Renal pelvis (tissue), 12 donors: ENCODE data around the gene PPID. TPM values are rescaled to one million over a fixed set of nuclear protein-coding genes. Genes with fewer than 3 reads are reported as not detected.
A peak's percentile ranks its signal among the peaks of the same experiment; 100 is the strongest.
"Not testable (repeated sequence)": the region's sequence is repeated elsewhere in the genome, so short reads cannot be mapped to it uniquely, and the experiment has no call there.

Experiments used
- DNase-seq: peaks from one replicate; pipeline ENCODE4 v3.0.0-alpha.2; 2013
- long read RNA-seq, 16 experiments: transcript quantifications; one replicate each; lab custom pipeline, GENCODE V29; 2026
- polyA plus RNA-seq, 3 donors: library from polyadenylated mRNA; unstranded; fragments of 120-200 nt; gene quantifications; one replicate each; pipeline ENCODE4 v1.2.1, GENCODE V29; 2013; ENCODE audit not compliant: insufficient read length in 3 of 3

PPID gene
- polyA plus RNA-seq = 10 to 100 TPM; 59.6 to 75.0 (median 66.8) TPM
- long read RNA-seq, donor 1, transcript PPID-201 (10 exons, 1,823 nt) = major isoform, 18 of 18 reads
- long read RNA-seq, donor 1, partial matches to known transcripts = 0 of 18 reads
- long read RNA-seq, donor 1, other reads (novel, unspliced or antisense) = 0 of 18 reads
- long read RNA-seq, donor 2, transcript PPID-201 (10 exons, 1,823 nt) = major isoform, 13 of 13 reads
- long read RNA-seq, donor 2, partial matches to known transcripts = 0 of 13 reads
- long read RNA-seq, donor 2, other reads (novel, unspliced or antisense) = 0 of 13 reads
- long read RNA-seq, donor 3, transcript PPID-201 (10 exons, 1,823 nt) = major isoform, 15 of 15 reads
- long read RNA-seq, donor 3, partial matches to known transcripts = 0 of 15 reads
- long read RNA-seq, donor 3, other reads (novel, unspliced or antisense) = 0 of 15 reads
- long read RNA-seq, donor 4, transcript PPID-201 (10 exons, 1,823 nt) = major isoform, 20 of 27 reads
- long read RNA-seq, donor 4, partial matches to known transcripts = 7 of 27 reads
- long read RNA-seq, donor 4, other reads (novel, unspliced or antisense) = 0 of 27 reads
- long read RNA-seq, donor 5, transcript PPID-201 (10 exons, 1,823 nt) = major isoform, 8 of 8 reads
- long read RNA-seq, donor 5, partial matches to known transcripts = 0 of 8 reads
- long read RNA-seq, donor 5, other reads (novel, unspliced or antisense) = 0 of 8 reads
- long read RNA-seq, donor 6, transcript PPID-201 (10 exons, 1,823 nt) = major isoform, 17 of 17 reads
- long read RNA-seq, donor 6, partial matches to known transcripts = 0 of 17 reads
- long read RNA-seq, donor 6, other reads (novel, unspliced or antisense) = 0 of 17 reads
- long read RNA-seq, donor 7, transcript PPID-201 (10 exons, 1,823 nt) = major isoform, 12 of 17 reads
- long read RNA-seq, donor 7, partial matches to known transcripts = 5 of 17 reads
- long read RNA-seq, donor 7, other reads (novel, unspliced or antisense) = 0 of 17 reads
- long read RNA-seq, donor 8, transcript PPID-201 (10 exons, 1,823 nt) = major isoform, 8 of 8 reads
- long read RNA-seq, donor 8, partial matches to known transcripts = 0 of 8 reads
- long read RNA-seq, donor 8, other reads (novel, unspliced or antisense) = 0 of 8 reads
- long read RNA-seq, donor 9, transcript PPID-201 (10 exons, 1,823 nt) = major isoform, 25 of 25 reads
- long read RNA-seq, donor 9, partial matches to known transcripts = 0 of 25 reads
- long read RNA-seq, donor 9, other reads (novel, unspliced or antisense) = 0 of 25 reads
- long read RNA-seq, donor 10, transcript PPID-201 (10 exons, 1,823 nt) = major isoform, 13 of 13 reads
- long read RNA-seq, donor 10, partial matches to known transcripts = 0 of 13 reads
- long read RNA-seq, donor 10, other reads (novel, unspliced or antisense) = 0 of 13 reads
- long read RNA-seq, donor 11, partial matches to known transcripts = 0 of 3 reads
- long read RNA-seq, donor 11, other reads (novel, unspliced or antisense) = 0 of 3 reads
- long read RNA-seq, donor 12, transcript PPID-201 (10 exons, 1,823 nt) = major isoform, 15 of 15 reads
- long read RNA-seq, donor 12, partial matches to known transcripts = 0 of 15 reads
- long read RNA-seq, donor 12, other reads (novel, unspliced or antisense) = 0 of 15 reads
- long read RNA-seq, donor 13, partial matches to known transcripts = 0 of 5 reads
- long read RNA-seq, donor 13, other reads (novel, unspliced or antisense) = 0 of 5 reads
- long read RNA-seq, donor 14, transcript PPID-201 (10 exons, 1,823 nt) = major isoform, 15 of 22 reads
- long read RNA-seq, donor 14, partial matches to known transcripts = 7 of 22 reads
- long read RNA-seq, donor 14, other reads (novel, unspliced or antisense) = 0 of 22 reads
- long read RNA-seq, donor 15, transcript PPID-201 (10 exons, 1,823 nt) = major isoform, 22 of 27 reads
- long read RNA-seq, donor 15, partial matches to known transcripts = 5 of 27 reads
- long read RNA-seq, donor 15, other reads (novel, unspliced or antisense) = 0 of 27 reads
- long read RNA-seq, donor 16, transcript PPID-201 (10 exons, 1,823 nt) = major isoform, 12 of 12 reads
- long read RNA-seq, donor 16, partial matches to known transcripts = 0 of 12 reads
- long read RNA-seq, donor 16, other reads (novel, unspliced or antisense) = 0 of 12 reads

DNA sequence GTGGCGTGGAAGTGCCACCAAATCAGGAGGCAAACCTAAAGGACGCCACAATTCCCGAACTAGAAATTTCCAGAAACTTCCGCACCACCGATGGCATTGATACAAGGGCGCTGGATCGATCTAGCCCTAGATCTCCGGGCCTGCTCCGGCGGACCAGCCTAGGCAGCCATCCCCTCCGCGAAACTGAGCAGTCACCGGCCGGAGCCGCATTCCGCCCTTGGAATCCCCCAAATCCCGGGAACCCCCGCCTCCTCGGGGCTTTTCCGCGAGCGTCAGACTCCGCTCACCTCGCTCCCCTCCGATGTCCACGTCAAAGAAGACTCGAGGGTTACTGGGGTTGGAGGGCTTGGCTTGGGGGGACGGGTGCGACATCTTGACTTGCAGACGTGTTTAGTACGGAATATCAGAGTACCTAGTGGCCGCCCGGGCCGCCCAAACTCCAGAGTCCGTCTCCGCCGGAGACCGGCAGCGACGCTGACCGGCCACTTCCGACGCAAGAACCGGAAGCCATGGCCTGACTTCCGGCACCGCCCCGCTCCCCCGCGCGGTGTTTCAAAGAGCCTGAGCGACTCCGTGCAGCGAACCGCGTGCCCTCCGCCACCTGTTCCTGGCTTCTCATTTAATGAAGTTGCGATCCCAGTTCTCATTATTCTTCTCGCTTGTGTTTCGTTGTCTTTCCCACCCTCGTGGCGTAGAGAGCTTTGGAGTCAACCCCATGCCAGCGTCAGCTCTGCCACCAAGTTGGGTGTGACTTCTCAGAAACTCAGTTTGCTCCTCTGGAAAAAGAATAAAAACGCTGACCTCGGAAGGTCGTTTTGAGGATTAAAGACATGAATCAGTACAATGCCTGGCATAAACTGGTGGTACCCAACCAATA is at the start of gene PPID:
Gene PPID (minus strand): TSS at position 480 of the 877 bp plus-strand sequence. CDS start 108 bp downstream, at position 372.
- peak; percentile 86 for DNase-seq

DNA sequence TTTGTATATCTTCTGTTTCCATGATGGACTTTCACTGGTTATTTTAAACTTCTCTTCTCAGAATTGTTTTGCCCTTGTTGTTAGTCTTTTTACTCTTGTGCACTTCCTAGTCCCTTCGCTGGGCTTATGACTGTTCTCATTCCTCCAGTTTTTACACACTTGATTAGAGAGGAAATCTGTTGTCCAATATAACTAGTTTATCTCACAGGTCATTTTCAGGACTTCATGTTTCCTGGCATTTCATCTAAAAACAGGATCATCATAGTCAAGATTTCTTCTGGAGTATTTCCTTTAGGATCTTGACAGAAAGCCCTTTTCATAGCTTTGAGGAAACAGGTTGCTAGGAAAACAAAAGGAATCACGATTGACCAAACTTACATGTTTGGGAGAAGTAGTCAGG is 48.6 kb upstream of the PPID start:
- no peak for DNase-seq

DNA sequence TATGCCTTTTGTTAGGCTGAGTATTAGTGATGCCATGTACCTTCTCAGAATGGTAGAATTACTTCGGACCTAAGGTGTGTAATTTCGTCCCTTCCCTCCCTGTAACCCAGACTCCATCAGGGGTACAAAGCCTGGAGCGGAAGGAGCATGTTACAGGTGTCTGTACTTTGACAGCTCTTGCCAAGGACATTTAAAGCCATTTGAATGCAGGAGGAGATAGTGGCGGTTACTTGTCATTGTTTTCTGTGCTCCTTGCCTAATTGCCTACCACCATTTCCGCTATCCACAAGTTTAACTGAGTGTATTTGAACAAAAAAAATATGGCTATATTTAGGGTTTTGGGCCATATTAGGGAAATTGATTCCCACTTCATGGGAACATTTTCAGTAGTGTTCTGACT is 47.5 kb upstream of the PPID start:
- DNase-seq = no peak

DNA sequence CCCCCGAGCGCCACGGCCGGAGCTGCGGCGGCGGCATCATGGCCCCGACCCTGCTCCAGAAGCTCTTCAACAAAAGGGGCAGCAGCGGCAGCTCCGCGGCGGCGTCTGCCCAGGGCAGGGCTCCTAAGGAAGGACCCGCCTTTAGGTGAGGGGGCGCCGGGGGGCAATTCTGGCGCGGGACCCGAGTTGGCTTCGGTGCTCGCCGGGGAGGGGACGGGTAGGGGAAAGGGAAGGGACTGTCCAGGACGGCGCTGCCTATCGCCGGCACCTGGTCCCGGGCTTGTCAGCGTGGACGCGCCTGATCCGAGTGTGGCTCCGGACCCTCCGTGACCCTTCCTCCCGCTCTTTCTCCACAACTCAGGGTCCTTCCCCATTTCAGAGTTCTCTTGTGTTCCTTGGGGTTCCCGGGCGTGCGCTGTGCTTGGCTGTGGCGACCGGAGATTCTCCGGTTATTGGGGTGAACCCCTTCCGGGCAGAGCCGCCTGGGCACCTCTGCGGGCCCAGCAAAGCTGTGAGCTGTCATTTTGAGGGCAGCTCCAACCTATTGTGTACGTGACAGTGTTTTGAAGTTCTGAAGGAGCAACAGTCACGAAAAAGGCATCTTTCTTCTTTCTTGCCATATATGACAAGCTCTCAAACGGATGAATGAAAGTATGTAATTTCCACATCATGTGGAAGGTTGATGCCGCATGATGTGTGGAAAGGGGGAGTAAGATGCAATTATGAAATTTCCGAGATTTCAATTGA is 46.2 kb upstream of the PPID start:
- peak; percentile 22 for DNase-seq

DNA sequence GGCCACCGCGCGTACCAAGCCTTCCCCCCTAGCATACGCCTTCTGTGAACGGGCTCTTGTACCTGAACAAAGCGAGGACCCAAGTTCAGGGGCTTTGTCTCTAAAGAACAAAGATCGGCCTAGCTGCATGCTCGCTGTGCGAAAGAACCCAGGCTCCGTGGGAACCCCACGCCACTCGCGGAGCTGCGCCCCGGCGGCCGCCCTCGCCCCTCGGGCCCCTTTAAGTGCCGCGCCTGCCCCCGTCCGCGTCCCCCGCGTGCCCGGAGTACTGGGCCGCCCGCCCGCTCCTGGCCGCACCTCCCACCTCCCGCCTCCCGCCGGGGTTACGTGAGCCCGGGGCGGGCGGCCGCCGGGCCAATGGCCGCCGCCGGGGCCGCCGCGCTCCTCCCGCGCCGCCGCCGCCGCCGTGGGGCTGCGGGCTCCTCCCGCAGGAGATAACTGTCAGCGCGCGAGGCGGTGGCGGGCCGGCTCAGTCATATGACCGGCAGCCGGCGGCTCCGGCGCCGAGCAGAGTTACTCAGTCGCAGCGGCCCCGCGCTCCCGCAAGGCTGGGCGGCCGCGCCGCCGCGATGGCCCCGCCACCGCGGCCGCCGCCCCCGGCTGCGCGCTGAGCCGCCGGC is 45.5 kb upstream of the PPID start, which contains the start of gene FNIP2:
Gene FNIP2 (plus strand): TSS at position 472 of the 620 bp plus-strand sequence. CDS start 187 bp downstream, outside the sequence.
- DNase-seq = peak; percentile 78

DNA sequence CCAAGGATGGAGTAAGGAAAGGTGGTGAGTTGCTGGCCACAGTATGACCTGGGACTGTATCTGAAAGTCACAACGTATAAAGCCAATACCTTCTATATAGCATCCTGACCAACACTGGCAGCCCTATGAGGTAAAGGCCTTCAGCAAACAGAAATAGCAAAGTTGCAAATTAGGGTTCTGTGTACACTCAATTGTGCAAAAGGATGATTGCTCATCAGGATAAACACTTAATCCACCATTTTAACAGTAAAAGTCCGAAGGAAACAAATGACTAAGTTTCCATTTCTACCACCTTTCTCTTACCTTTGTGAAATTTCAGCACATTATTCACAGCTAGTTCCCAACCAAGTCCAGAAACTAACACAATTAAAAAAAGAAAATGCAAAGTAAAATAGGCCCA is 44.3 kb upstream of the PPID start:
- no peak for DNase-seq

DNA sequence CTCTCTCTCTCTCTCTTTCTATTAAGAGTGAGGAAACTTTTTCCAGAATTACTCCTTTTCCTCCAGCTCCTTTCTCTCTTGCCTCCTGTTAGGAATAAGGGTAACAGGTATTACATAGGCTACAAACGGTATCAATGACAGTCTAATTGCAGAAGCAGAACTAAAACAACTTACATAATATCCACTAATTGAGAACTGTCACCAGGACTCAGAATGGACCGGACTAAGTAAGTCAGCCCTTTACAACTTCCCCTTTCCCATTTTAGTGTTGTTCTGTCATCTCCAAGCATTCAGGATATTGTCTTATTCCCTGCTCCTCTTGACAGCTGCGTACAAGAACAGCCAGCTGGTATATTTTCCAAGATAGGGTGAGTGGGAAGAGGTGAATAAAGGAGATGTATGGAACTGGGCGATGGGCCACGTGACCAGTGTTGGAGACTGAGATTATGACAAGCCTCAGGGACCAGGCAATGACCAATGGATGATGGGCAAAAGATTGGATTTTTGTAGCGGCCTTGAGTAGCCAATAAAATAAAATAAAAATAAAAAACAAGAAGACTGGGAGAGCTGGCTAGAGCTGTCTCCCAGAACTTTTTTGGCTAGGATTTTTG is 43.3 kb upstream of the PPID start:
- DNase-seq = no peak

DNA sequence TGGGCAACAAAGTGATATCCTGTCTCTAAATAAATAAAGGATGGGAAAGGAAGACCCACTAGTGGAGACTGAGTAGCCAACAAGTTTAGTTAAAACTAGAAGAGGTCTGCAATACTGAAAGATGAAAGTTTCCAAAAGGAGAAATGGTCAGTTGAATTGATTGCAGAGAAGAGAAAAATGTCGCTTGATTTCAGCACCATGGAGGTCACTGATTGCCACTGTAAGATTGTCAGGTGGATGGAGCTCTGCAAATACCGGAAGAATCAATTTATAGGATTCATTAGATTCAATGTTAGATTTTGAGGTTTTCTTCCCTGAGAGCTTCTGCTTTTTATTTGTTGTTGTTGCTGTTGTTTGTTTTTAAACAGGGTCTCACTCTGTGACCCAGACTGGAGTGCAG is 40.3 kb upstream of the PPID start:
- no peak for DNase-seq

DNA sequence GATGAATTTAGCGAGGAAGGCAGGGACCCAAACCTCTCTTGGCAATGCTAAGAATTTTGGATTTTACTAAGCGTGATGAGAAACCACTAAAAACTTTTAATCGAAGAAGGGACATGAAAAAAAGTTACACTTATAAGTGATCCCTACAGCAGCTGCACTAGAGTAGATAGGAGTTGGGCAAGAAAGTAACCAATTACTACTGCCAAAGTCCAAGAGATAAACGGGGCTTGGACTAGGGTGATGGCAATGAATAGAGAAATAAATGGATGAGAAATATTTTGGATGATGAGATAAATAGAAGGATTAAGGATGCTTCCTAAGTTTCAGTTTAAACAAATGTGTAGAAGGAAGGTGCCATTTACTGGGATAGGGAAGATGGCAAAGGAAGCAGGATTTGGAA is 39.4 kb upstream of the PPID start:
- no peak for DNase-seq

DNA sequence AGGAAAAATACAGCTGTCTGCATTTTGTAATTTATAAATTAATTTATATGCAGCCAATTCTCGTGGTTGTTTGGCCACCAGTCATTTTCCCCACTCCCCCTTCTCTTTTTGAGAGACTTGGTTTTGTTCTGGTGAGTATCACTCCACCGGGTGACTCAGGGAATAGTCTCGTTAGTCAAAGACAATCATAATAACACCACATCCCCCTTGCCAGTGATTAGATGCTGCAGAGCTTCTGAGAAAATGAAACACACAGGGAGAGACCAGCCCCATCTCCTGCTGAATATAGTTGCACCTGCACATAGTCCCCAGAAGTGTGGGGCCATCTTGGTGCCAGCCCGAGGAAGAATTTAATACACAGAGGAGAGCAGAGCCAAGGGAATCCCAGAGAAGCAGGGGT is 37.7 kb upstream of the PPID start:
- DNase-seq = no peak

DNA sequence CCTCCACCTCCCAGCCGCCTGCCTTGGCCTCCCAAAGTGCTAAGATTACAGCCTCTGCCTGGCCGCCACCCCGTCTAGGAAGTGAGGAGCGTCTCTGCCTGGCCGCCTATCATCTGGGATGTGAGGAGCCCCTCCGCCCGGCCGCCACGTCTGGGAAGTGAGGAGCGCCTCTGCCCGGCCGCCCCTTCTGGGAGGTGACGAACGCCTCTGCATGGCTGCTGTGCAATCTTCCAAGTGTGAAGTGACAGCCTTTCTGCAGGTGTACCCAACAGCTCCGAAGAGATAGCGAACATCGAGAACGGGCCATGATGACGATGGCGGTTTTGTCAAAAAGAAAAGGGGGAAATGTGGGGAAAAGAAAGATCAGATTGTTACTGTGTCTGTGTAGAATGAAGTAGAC is 36.3 kb upstream of the PPID start:
- not testable (repeated sequence) for DNase-seq

DNA sequence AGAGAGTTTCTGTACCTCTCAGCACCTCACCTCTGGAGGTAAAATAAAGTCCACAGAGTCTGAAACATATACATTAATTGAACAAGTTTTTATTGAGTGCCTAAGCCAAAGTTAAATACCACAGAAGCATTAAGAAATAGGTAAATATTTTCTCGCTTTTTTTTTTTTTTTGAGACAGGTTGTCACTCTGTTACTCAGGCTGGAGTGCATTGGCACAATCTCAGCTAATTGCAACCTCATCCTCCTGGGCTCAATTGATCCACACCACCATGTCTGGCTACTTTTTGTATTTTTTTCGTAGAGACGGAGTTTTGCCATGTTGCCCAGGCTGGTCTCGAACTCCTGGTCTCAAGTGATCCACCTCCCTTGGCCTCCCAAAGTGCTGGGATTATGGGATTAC is 35.5 kb upstream of the PPID start:
- DNase-seq = no peak

DNA sequence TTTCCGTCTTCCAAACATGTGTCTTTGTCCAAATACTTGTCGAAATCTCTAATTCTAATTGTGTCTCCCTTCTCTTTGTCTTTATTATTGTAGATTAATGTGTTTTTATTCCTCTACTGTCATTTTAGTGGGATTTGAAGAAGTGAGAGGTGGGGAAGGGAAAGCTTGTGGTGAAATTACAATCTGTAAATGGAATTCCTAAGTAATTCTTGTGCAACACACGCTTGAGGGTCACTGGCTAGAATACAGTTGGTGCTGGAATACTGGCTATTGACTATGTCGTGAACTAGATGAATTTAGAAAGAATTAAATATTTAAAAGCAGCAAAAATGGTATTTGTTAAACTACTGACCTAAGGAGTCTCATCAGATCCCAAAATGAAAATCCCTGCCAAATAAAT is 34.9 kb upstream of the PPID start:
- no peak for DNase-seq

DNA sequence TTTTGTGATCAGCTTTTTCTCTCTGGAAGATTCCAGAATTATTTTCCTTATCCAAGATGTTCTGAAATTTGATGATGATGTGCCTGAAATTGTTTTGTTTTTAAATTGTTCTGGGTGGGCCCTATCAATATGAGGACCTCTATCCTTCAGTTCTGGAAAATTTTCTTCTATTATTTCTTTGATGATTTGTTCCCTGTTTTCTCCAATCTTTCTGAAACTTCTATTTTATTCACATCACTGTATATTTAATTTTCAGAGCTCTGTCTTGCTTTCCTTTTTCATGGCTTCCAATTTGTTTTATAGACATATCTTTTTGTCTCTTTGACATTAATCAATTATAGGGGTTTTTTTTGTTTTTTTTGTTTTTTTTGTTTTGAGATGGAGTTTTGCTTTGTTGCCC is 33.4 kb upstream of the PPID start:
- DNase-seq = no peak

DNA sequence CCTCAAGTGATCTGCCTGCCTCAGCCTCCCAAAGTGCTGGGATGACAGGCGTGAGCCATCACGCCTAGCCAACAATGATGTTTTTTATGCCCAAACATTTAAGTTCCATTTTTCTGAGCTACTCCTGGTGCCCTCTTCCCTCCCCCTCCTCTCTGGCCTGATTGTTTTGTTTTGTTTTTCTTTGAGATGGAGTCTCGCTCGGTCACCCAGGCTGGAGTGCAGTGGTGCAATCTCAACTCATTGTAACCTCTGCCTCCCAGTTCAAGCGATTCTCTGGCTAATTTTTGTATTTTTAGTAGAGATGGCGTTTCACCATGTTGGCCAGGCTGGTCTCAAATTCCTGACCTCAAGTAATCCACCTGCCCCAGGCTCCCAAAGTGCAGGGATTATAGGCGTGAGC is 32.6 kb upstream of the PPID start:
- DNase-seq = not testable (repeated sequence)

DNA sequence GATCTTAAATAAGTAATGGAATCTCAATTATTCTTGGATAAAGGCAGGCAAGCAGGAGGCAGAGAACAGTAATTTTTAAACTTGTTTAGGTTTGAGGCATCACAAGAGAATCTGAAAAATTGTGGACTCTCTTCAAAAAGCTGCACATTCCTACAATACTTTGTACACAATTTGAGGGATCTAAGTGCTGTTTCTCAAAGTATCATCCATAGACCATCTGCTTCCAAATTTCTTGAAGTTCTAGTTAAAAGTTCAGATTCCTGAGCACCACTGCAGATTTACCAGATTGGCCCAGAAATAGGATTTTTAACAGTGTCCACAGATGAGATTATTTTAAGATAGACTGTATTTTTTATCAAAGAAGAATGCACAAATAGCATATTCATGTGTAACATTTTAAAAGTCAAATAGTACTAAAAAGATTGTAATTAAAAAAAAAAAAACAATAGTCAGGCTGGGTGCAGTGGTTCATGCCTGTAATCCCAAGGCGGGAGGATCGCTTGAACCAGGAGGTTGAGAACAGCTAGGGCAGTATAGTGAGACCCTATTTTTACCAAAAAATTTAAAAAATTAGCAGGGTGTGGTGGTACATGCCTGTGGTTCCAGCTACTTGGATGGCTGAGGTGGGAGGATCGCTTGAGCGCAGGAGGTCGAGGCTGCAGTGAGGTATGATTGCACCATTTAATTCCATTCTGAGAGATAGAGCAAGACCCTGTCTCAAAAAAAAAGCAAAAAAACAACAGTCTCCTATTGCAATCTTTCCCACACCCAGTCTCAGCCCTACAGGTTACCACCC is 31.4 kb upstream of the PPID start:
- no peak for DNase-seq
